H9 (cell line): ENCODE measurements around the gene OR5P2. TPM values are rescaled to one million over a fixed set of nuclear protein-coding genes. Genes with fewer than 3 reads are reported as not detected.

ENCODE experiments used
- DNase-seq: peaks from one replicate; pipeline ENCODE4 v3.0.0-alpha.2; 2017
- H2AFZ ChIP-seq: one replicate; pipeline ENCODE4 v1.6.1; 2013; ENCODE audit warnings: mild to moderate bottlenecking, low read length, control low read depth, moderate library complexity
- H2AK5ac ChIP-seq: 2 replicates; pipeline ENCODE4 v1.6.1; 2013; ENCODE audit warnings: low read length, control low read depth, mixed read lengths; ENCODE audit not compliant: insufficient read length
- H2BK120ac ChIP-seq: one replicate; pipeline ENCODE4 v1.6.1; 2013; ENCODE audit warnings: low read depth, mild to moderate bottlenecking, low read length, control low read depth, inconsistent platforms; ENCODE audit not compliant: poor library complexity, severe bottlenecking
- H2BK12ac ChIP-seq: 2 replicates; pipeline ENCODE4 v1.6.1; 2013; ENCODE audit warnings: low read length, control low read depth, mixed read lengths, low read depth; ENCODE audit not compliant: insufficient read length
- H2BK15ac ChIP-seq: 2 replicates; pipeline ENCODE4 v1.6.1; 2013; ENCODE audit warnings: low read depth, low read length, control low read depth
- H2BK20ac ChIP-seq: one replicate; pipeline ENCODE4 v1.6.1; 2013; ENCODE audit warnings: low read depth, mild to moderate bottlenecking, low read length, control low read depth, inconsistent platforms; ENCODE audit not compliant: poor library complexity, severe bottlenecking
- H2BK5ac ChIP-seq: 2 replicates; pipeline ENCODE4 v1.6.1; 2013; ENCODE audit warnings: low read length, control low read depth, mixed read lengths; ENCODE audit not compliant: insufficient read length
- H3K14ac ChIP-seq: 2 replicates; pipeline ENCODE4 v1.6.1; 2013; ENCODE audit warnings: low read length, control low read depth; ENCODE audit not compliant: insufficient read depth
- H3K18ac ChIP-seq: 2 replicates; pipeline ENCODE4 v1.6.1; 2013; ENCODE audit warnings: low read depth, mild to moderate bottlenecking, mixed read lengths, low read length, control low read depth; ENCODE audit not compliant: insufficient read length
- H3K23ac ChIP-seq: 2 replicates; pipeline ENCODE4 v1.6.1; 2013; ENCODE audit warnings: low read length, control low read depth, mixed read lengths, low read depth; ENCODE audit not compliant: insufficient read length
- H3K23me2 ChIP-seq: 2 replicates; pipeline ENCODE4 v1.6.1; 2013; ENCODE audit warnings: low read depth, mild to moderate bottlenecking, mixed read lengths, low read length, control low read depth; ENCODE audit not compliant: insufficient read length, poor library complexity, severe bottlenecking
- H3K27ac ChIP-seq: 2 replicates; pipeline ENCODE4 v1.5.1; 2013; ENCODE audit warnings: low read length, control low read depth, mixed read lengths, low read depth; ENCODE audit not compliant: insufficient read length
- H3K27me3 ChIP-seq: 2 replicates; pipeline ENCODE4 v1.6.1; 2013; ENCODE audit warnings: low read length, control low read depth, inconsistent platforms; ENCODE audit not compliant: insufficient read depth
- H3K4ac ChIP-seq: 2 replicates; pipeline ENCODE4 v1.6.1; 2013; ENCODE audit warnings: low read depth, mild to moderate bottlenecking, control low read depth, inconsistent platforms, low read length, moderate library complexity
- H3K4me1 ChIP-seq: 2 replicates; pipeline ENCODE4 v1.6.1; 2013; ENCODE audit warnings: low read length, control low read depth, inconsistent platforms; ENCODE audit not compliant: insufficient read depth
- H3K4me2 ChIP-seq: 2 replicates; pipeline ENCODE4 v1.6.1; 2013; ENCODE audit warnings: low read length, control low read depth, mixed read lengths; ENCODE audit not compliant: insufficient read length, insufficient read depth
- H3K56ac ChIP-seq: 2 replicates; pipeline ENCODE4 v1.6.1; 2013; ENCODE audit warnings: low read depth, mild to moderate bottlenecking, mixed read lengths, low read length, control low read depth; ENCODE audit not compliant: insufficient read length
- H3K79me1 ChIP-seq: 2 replicates; pipeline ENCODE4 v1.6.1; 2013; ENCODE audit warnings: low read depth, mild to moderate bottlenecking, moderate library complexity, low read length, control low read depth, inconsistent platforms; ENCODE audit not compliant: insufficient read depth, poor library complexity, severe bottlenecking
- H3K79me2 ChIP-seq: 2 replicates; pipeline ENCODE4 v1.6.1; 2013; ENCODE audit warnings: low read length, control low read depth, inconsistent platforms; ENCODE audit not compliant: insufficient read depth
- H3K9ac ChIP-seq: 2 replicates; pipeline ENCODE4 v1.6.1; 2013; ENCODE audit warnings: low read length, control low read depth, mixed read lengths; ENCODE audit not compliant: insufficient read length; ENCODE audit errors: extremely low read depth
- H3K9me3 ChIP-seq: one replicate; pipeline ENCODE4 v1.6.1; 2013; ENCODE audit warnings: low read depth, low read length, inconsistent platforms; ENCODE audit not compliant: control insufficient read depth
- H3T11ph ChIP-seq: one replicate; pipeline ENCODE4 v1.6.1; 2013; ENCODE audit warnings: mild to moderate bottlenecking, low read length, control low read depth, inconsistent platforms
- H4K20me1 ChIP-seq: one replicate; pipeline ENCODE4 v1.6.1; 2013; ENCODE audit not compliant: control insufficient read depth, insufficient read length, insufficient read depth
- H4K5ac ChIP-seq: 2 replicates; pipeline ENCODE4 v1.6.1; 2013; ENCODE audit warnings: low read depth, mild to moderate bottlenecking, mixed read lengths, low read length, control low read depth; ENCODE audit not compliant: insufficient read length
- H4K8ac ChIP-seq: replicated peaks from 2 replicates; pipeline ENCODE4 v1.6.1; 2013; ENCODE audit warnings: low read length, control low read depth, mixed read lengths, low read depth; ENCODE audit not compliant: insufficient read length
- H4K91ac ChIP-seq: 2 replicates; pipeline ENCODE4 v1.6.1; 2013; ENCODE audit warnings: low read depth, mild to moderate bottlenecking, moderate library complexity, mixed read lengths, low read length, control low read depth; ENCODE audit not compliant: insufficient read length
- H3K27ac Mint-ChIP-seq, 3 experiments: 2 replicates in 2 of 3; 3 replicates in 1 of 3; pipeline ENCODE4 v1.8.0; 2020 to 2021; ENCODE audit warnings: mixed read lengths in 3 of 3, mild to moderate bottlenecking in 1 of 3, moderate library complexity in 1 of 3
- H3K27me3 Mint-ChIP-seq: 2 replicates; pipeline ENCODE4 v1.8.0; 2021; ENCODE audit warnings: low read depth, mild to moderate bottlenecking, moderate library complexity, mixed read lengths
- H3K36me3 Mint-ChIP-seq, 3 experiments: 2 replicates in 2 of 3; 3 replicates in 1 of 3; pipeline ENCODE4 v1.8.0; 2020 to 2021; ENCODE audit warnings: low read depth in 3 of 3, mixed read lengths in 3 of 3; ENCODE audit not compliant: insufficient read depth in 1 of 3
- H3K4me1 Mint-ChIP-seq, 2 experiments: 2 replicates each; pipeline ENCODE4 v1.8.0; 2020; ENCODE audit warnings: mixed read lengths in 2 of 2
- H3K4me3 Mint-ChIP-seq, 2 experiments: 2 replicates in 1 of 2; 3 replicates in 1 of 2; pipeline ENCODE4 v1.8.0; 2020 to 2021; ENCODE audit warnings: mild to moderate bottlenecking in 2 of 2, mixed read lengths in 2 of 2, moderate library complexity in 1 of 2
- H3K9me3 Mint-ChIP-seq, 2 experiments: 2 replicates in 1 of 2; 3 replicates in 1 of 2; pipeline ENCODE4 v1.8.0; 2020; ENCODE audit warnings: mild to moderate bottlenecking in 2 of 2, mixed read lengths in 2 of 2, moderate library complexity in 1 of 2
- WGBS: extraction: QIAGEN DNeasy Blood & Tissue Kit; methylation state at CpG from one replicate; pipeline ENCODE4 v1.1.7; 2013; ENCODE audit warnings: missing lambda C conversion rate, low lambda C conversion rate, mixed read lengths; ENCODE audit not compliant: insufficient read length; ENCODE audit errors: extremely low coverage; 5-methylcytosine and 5-hydroxymethylcytosine counted together
- total RNA-seq: library from RNA; stranded (reverse); gene quantifications from 2 replicates; pipeline ENCODE4 v1.2.1, GENCODE V29; 2021
- TF ChIP-seq, protein P1 (sequence below): fragments of 200-600 bp; sonication (generic); conservative IDR thresholded peaks from 3 replicates; pipeline ENCODE4 v1.8.0; 2021; ENCODE audit warnings: antibody characterized with exemption, mild to moderate bottlenecking

OR5P2 gene
- total RNA-seq, 1 experiment from 2014 or later = not detected

DNA sequence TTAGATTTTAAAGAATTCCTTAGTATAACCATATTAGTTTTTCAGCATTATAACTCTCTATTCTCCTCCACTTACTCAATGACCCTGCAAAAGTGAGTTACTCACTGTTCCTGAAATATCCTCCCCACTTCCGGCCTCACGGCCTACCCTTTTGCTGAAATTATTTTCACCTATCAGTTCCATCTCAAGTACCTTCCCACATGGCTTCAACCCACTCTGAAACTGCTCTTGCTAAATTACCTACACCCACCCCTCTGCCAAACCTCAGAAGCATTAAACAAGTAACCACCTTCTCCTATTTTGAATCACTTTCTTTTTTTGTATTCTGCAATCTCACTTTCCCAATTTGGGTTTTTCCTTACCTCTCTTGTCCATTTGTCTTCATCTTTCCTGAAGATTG is 37.7 kb downstream of the OR5P2 start:
- H2BK120ac ChIP-seq = no peak overlapping the region
- no CpG with 5 or more reads among the region's 2 CpGs for whole genome bisulfite sequencing
- H3K9ac ChIP-seq = no peak overlapping the region
- H3K9me3 Mint-ChIP-seq = peaks cover 4 to 11% of the 10 kb centered on the region in 2 experiments; a peak in 3 of 5 replicates
- H3K4me3 Mint-ChIP-seq = no peak overlapping the region
- no peaks in the 10 kb centered on the region for H3K79me1 ChIP-seq
- H3K4ac ChIP-seq = no peak overlapping the region
- no peaks in the 10 kb centered on the region for H3K23me2 ChIP-seq
- H3K79me2 ChIP-seq = no peaks in the 10 kb centered on the region
- no peak overlapping the region for H3K27ac Mint-ChIP-seq
- TF ChIP-seq, protein P1, sequence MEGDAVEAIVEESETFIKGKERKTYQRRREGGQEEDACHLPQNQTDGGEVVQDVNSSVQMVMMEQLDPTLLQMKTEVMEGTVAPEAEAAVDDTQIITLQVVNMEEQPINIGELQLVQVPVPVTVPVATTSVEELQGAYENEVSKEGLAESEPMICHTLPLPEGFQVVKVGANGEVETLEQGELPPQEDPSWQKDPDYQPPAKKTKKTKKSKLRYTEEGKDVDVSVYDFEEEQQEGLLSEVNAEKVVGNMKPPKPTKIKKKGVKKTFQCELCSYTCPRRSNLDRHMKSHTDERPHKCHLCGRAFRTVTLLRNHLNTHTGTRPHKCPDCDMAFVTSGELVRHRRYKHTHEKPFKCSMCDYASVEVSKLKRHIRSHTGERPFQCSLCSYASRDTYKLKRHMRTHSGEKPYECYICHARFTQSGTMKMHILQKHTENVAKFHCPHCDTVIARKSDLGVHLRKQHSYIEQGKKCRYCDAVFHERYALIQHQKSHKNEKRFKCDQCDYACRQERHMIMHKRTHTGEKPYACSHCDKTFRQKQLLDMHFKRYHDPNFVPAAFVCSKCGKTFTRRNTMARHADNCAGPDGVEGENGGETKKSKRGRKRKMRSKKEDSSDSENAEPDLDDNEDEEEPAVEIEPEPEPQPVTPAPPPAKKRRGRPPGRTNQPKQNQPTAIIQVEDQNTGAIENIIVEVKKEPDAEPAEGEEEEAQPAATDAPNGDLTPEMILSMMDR = no peak
- H2AFZ ChIP-seq = no peak overlapping the region
- H3K27me3 Mint-ChIP-seq = no peaks in the 10 kb centered on the region
- H4K8ac ChIP-seq = no peak overlapping the region
- H3K23ac ChIP-seq = no peak overlapping the region
- no peak overlapping the region for H4K5ac ChIP-seq
- no peaks in the 10 kb centered on the region for H3K9me3 ChIP-seq
- no peak overlapping the region for H3K56ac ChIP-seq
- no peak overlapping the region for H3K27ac ChIP-seq
- H2AK5ac ChIP-seq = no peak overlapping the region
- no peak overlapping the region for H2BK20ac ChIP-seq
- H3K27me3 ChIP-seq = no peaks in the 10 kb centered on the region
- H4K20me1 ChIP-seq = no peaks in the 10 kb centered on the region
- H4K91ac ChIP-seq = no peak overlapping the region
- peaks cover 0 to 4% (median 2%) of the 10 kb centered on the region in 3 experiments; a peak in 1 of 7 replicates for H3K36me3 Mint-ChIP-seq
- H3K4me1 ChIP-seq = no peaks in the 10 kb centered on the region
- no peak overlapping the region for H3K4me2 ChIP-seq
- H3T11ph ChIP-seq = no peak overlapping the region
- no peak overlapping the region for H2BK5ac ChIP-seq
- H3K14ac ChIP-seq = no peak overlapping the region
- H2BK12ac ChIP-seq = no peak overlapping the region
- no peaks in the 10 kb centered on the region for H3K4me1 Mint-ChIP-seq
- no peak for DNase-seq
- no peak overlapping the region for H2BK15ac ChIP-seq
- no peak overlapping the region for H3K18ac ChIP-seq
